Skin epidermis (tissue), 12 donors: Measurements from ENCODE around the gene OR4C6.

ENCODE experiments used
- H3K27ac ChIP-seq, 21 experiments: fragments of 200-600 bp; sonication (generic) in 11 of 21; one replicate each; pipeline ENCODE4 v1.5.0; 2020; ENCODE audit warnings: mild to moderate bottlenecking in 3 of 21, inconsistent platforms in 2 of 21, moderate library complexity in 2 of 21
- H3K4me3 ChIP-seq, 7 experiments: fragments of 200-600 bp; sonication (generic) in 2 of 7; one replicate each; pipeline ENCODE4 v1.5.0; 2020; ENCODE audit warnings: inconsistent platforms in 2 of 7, mild to moderate bottlenecking in 2 of 7, moderate library complexity in 1 of 7

The OR4C6 gene

DNA sequence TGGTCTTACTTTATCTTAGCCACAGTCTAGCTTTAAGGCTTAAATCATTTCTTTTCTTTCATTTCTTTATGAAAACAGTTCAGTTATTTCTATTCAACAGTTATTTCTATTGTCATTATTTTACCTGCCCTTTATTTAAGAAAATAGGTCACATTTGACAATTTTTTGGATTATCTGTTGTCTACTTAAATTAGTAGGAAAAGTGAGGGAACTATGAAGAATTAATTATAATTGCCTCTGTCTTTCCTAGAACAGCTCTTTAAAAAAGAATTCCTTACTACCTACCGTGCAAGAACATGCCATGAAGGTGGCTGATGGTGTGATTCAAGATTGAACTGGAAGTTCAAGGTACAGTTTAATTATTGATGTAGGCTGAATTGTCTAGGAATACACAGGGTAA is at the start of gene OR4C6:
Gene OR4C6 (plus strand): TSS at position 301 of the 400 bp plus-strand sequence. CDS start 2,966 bp downstream, outside the sequence.
- no peak within 1 kb of the TSS for H3K4me3 ChIP-seq
- H3K27ac ChIP-seq: no peak within 1 kb of the TSS

GRCh38 chr11:55624531-55624930 is 37.5 kb upstream of the OR4C6 start:
- H3K4me3 ChIP-seq: no peak overlapping the region

DNA sequence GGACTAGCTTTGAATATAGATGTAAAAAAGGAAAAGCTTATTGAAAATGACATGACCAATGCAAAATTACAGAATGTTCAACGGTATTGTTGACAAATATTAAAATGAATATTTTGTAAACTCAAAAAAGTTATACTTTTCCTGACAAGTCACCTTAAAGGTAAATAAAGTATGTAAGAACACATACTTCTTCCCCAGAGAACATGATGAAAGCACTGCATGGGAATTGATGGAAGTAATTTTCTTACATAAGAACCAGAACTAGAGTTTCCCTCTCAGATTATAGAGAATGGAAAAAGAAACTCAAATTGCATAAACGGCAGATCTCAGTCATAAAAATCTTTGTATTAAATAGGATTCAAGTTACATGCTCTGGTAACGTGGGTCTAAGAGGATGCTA is 27.2 kb upstream of the OR4C6 start, which contains the start of gene OR4P4:
Gene OR4P4 (plus strand): TSS at position 301 of the 400 bp plus-strand sequence.
- Histone ChIP-seq H3K4me3 (no peak within 1 kb of the TSS), H3K27ac (no peak within 1 kb of the TSS)

More at GRCh38 chr11:55624531-55624930, 37.5 kb upstream of the OR4C6 start:
- H3K27ac ChIP-seq: no peak overlapping the region

- Histone ChIP-seq H3K27ac (no peak within 1 kb of the TSS), H3K4me3 (no peak within 1 kb of the TSS)
Observed at GRCh38 chr11:55648027-55648426, 14.0 kb upstream of the OR4C6 start, which contains the start of gene OR4S2. TSS of gene OR4S2 (plus strand) at chr11:55648327. CDS start at chr11:55650904, 2,577 bp downstream.

- Histone ChIP-seq H3K27ac (no peak overlapping the region), H3K4me3 (no peak overlapping the region)
Observed at GRCh38 chr11:55652560-55652959, 9.4 kb upstream of the OR4C6 start.

DNA sequence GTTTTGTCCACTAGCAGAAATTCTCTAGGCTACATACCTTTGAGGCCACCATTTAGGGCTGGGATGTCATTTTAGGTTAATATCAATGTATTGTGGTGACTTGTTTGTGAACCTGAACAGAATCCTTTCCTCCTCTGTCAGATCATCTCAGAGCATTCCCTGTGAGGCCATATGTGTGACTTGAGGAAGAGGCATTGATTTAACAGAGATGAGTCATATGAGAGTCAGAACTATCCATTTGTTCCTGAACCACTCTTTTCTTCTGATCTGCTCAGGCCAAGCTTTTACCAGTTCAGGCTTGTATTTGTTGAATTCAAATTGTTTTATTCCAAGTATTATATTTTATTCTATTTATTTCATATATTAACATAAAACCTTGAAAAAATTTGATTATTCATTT is 6.9 kb upstream of the OR4C6 start:
- Histone ChIP-seq H3K4me3 (no peak overlapping the region), H3K27ac (no peak overlapping the region)

DNA sequence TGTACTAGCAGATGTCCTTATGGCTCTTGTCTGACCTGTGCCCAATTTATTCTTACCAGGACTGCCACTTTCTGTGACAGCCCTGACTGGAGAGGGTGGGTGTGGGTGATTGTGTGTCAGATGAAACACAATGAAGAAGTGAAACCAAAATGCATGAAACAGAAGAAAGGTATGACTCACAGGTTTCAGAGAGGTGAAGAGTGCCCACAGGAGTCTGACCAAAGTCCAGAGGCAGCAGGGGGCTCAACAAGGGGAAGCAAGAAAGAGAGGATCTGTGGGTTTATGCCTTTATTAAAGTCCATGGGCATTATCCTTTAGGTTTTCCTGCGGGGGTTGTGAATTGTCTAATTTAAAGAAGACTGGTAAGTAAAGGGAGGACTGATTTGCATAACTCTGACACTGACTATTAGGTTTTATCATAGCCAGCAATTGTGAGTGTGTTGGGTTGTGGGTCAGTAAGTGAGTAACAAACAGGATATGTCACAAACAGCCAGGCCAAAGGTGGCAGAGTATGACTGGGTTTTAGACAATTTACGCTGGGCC is 3.9 kb upstream of the OR4C6 start:
- Histone ChIP-seq H3K27ac (no peak overlapping the region), H3K4me3 (no peak overlapping the region)

DNA sequence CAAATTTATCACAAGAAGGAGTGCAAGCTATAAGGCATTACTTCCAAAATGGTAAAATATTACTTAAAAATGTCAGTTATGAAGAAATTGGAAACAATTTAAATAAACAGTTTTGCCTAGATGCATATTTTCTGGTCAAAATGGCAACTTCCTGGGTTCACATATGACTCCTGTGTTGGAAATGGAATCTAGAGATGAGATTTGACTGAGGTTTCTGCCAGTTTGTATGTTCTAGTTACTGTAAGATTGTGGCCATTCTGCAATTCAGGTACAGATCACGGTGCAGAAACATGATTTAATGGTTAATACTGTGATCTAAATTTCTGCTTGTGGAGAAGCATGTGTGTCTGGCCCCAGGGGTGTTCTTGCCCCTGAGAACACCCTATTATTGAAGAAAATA is 3.4 kb upstream of the OR4C6 start:
- no peak overlapping the region for H3K4me3 ChIP-seq

DNA sequence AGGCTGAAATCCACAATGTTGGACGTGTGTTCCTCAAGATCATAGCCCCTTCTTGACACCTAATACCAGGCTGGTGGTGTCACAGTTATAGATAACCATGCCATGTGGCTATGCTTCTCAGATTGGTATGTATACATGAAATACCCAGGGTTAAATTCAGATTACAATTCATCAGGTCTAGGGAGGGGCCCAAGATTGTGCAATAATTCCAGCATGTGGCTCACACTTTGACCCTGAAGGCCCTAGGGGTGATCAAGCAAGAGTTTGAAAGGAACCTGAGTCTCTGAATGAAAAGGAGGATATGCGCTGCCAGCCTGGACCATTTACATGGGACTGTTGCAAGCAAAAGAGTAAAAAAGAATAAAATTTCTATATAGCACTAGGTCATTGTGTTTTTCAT is 7.4 kb downstream of the OR4C6 start:
- Histone ChIP-seq H3K4me3 (no peak overlapping the region), H3K27ac (no peak overlapping the region)

More for the DNA sequence above, 3.4 kb upstream of the OR4C6 start:
- no peak overlapping the region for H3K27ac ChIP-seq

DNA sequence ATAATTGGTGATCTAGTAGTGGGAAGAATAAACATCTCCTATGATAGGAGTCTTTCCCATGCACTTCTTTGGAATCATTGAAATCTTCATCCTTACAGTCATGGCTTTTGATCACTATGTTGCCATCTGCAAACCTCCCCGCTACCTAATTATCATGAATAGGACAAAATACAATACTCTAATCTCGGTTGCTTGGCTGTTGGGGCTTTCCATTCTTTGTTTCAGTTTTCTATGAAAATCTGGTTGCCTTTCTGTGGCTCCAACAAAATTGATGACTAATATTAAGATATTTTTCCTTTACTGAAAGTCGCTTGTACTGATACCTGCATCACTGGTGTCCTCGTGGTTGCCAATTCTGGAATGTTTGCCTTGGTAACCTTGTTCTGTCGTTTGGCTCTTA is 11.9 kb downstream of the OR4C6 start:
- Histone ChIP-seq H3K4me3 (no peak overlapping the region), H3K27ac (no peak overlapping the region)

DNA sequence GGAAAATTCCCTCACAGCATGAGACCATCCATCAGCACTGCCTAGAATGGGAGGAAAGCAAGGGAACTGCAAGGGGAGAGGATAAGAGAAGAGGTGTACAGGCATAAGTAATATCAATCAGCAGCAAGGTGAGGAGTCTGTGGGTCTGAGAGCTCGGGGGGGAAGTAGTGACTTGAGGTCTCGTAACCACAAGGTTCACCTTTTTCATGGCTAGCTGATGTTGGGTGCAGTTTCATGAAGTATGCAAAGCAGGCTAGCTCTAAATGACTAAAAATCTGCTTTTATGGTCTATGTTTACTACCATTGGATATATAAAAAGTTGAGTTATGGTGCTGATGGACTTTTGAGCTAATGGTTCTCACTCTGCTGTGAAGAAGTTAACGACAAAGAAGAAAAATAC is 35.8 kb downstream of the OR4C6 start:
- no peak overlapping the region for H3K27ac ChIP-seq
- no peak overlapping the region for H3K4me3 ChIP-seq

- no peak overlapping the region for H3K27ac ChIP-seq
- H3K4me3 ChIP-seq: no peak overlapping the region
Observed at GRCh38 chr11:55701429-55701828, 39.4 kb downstream of the OR4C6 start.

GRCh38 chr11:55707029-55707428 is 45.0 kb downstream of the OR4C6 start:
- Histone ChIP-seq H3K4me3 (no peak overlapping the region), H3K27ac (no peak overlapping the region)

DNA sequence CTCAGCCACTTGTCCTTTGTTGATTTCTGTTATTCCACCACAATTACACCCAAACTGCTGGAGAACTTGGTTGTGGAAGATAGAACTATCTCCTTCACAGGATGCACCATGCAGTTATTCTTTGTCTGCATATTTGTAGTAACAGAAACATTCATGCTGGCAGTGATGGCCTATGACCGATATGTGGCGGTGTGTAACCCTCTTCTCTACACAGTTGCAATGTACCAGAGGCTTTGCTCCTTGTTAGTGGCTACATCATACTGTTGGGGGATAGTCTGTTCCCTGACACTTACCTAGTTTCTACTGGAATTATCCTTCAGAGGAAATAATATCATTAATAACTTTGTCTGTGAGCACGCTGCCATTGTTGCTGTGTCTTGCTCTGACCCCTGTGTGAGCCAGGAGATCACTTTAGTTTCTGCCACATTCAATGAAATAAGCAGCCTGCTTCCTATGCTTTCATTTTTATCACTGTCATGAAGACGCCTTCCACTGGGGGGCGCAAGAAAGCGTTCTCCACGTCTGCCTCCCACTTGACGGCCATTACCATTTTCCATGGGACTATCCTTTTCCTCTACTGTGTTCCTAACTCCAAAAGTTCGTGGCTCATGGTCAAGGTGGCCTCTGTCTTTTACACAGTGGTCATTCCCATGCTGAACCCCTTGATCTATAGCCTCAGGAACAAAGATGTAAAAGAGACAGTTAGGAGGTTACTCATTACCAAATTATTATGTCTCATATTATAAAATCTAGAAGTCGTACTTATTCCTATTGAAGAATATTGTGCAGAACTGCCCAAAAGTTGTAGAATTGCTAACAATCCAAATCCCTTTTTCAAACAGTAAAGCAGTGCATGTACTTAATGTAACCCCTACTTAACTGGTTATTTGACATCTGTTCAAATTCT is 53.2 kb downstream of the OR4C6 start:
- Histone ChIP-seq H3K4me3 (no peak overlapping the region), H3K27ac (no peak overlapping the region)
